Epidermal melanocyte (primary cell): ENCODE data around the gene TOP1.
"Not testable (repeated sequence)": the region's sequence is repeated elsewhere in the genome, so short reads cannot be mapped to it uniquely, and the experiment has no call there.

Source experiments
- DNase-seq: peaks from one replicate; pipeline ENCODE4 v3.0.0; 2011; ENCODE audit warnings: low spot score; ENCODE audit not compliant: insufficient read length

The TOP1 gene

GRCh38 chr20:41128317-41128716 lies 99.7 kb downstream of the TOP1 start:
- DNase-seq: not testable (repeated sequence)

- no peak for DNase-seq
These were observed 103.2 kb downstream of the TOP1 start for GRCh38 chr20:41131594-41132387.

GRCh38 chr20:41132388-41132775 lies 103.8 kb downstream of the TOP1 start:
- not testable (repeated sequence) for DNase-seq

- DNase-seq: no peak
These were observed 105.2 kb downstream of the TOP1 start for GRCh38 chr20:41133709-41134361.

- DNase-seq: no peak
These were observed 106.0 kb downstream of the TOP1 start for GRCh38 chr20:41134362-41135186.

GRCh38 chr20:41135187-41135887 lies 106.7 kb downstream of the TOP1 start:
- DNase-seq: peak; percentile 31

GRCh38 chr20:41135888-41136679 lies 107.5 kb downstream of the TOP1 start:
- DNase-seq: no peak

GRCh38 chr20:41136680-41137613 lies 108.3 kb downstream of the TOP1 start, which contains the start of gene PLCG1:
PLCG1 (plus strand) TSS chr20:41137543; CDS start chr20:41137642, 99 bp downstream.
- DNase-seq: peak; percentile 92

GRCh38 chr20:41137614-41138474 lies 109.2 kb downstream of the TOP1 start:
- DNase-seq: no peak

GRCh38 chr20:41138475-41139226 lies 110.0 kb downstream of the TOP1 start:
- no peak for DNase-seq

GRCh38 chr20:41139227-41140093 lies 110.8 kb downstream of the TOP1 start:
- DNase-seq: no peak

- DNase-seq: no peak
These were observed 111.9 kb downstream of the TOP1 start for GRCh38 chr20:41140226-41141133.

GRCh38 chr20:41141153-41141815 lies 112.7 kb downstream of the TOP1 start:
- DNase-seq: peak; percentile 82

GRCh38 chr20:41142245-41142644 lies 113.6 kb downstream of the TOP1 start:
- DNase-seq: no peak

- DNase-seq: no peak
These were observed 114.3 kb downstream of the TOP1 start for GRCh38 chr20:41142919-41143318.
